GM12878 (cell line): ENCODE results near the gene CDK7. TPM values are rescaled to one million over a fixed set of nuclear protein-coding genes. Genes with fewer than 3 reads are reported as not detected.

Experiments
- ATAC-seq: fragments of 200-7000 bp; cut with Tn5 transposase; 3 replicates; pipeline ENCODE4 v1.9.1; 2020; ENCODE audit warnings: mild to moderate bottlenecking, moderate library complexity
- BruUV-seq: library from RNA; stranded (reverse); fragments of 400-500 nt; replicated peaks from 2 replicates; lab custom pipeline; 2021; lab: Mats Ljungman, UMichigan
- CTCF ChIA-PET: fragments of 300-600 bp; sonication (Branson Sonifier 250); formaldehyde crosslinking; extraction: SDS; loops from one replicate; lab custom pipeline; 2021; ENCODE audit warnings: inconsistent platforms; lab: Yijun Ruan, JAX
- POLR2A ChIA-PET: fragments of 350-600 bp; formaldehyde crosslinking; extraction: SDS; loops from one replicate; lab custom pipeline; 2021; ENCODE audit warnings: inconsistent platforms; lab: Charles Lee
- RAD21 ChIA-PET: fragments of 300-600 bp; sonication (Branson Sonifier 250); formaldehyde crosslinking; loops from one replicate; lab custom pipeline; 2023; ENCODE audit warnings: antibody characterized with exemption; ENCODE audit not compliant: unreplicated experiment; lab: Charles Lee
- SMC1A ChIA-PET: fragments of 300-600 bp; sonication (Branson Sonifier 250); formaldehyde crosslinking; loops from one replicate; lab custom pipeline; 2023; ENCODE audit not compliant: unreplicated experiment, uncharacterized antibody; lab: Charles Lee
- DNase-seq: peaks from one replicate; pipeline ENCODE4 v3.0.0-alpha.2; 2011; ENCODE audit warnings: low read depth, low spot score
- FAIRE-seq: peaks from 3 replicates; lab custom pipeline; 2011; peaks lifted over from hg19 to GRCh38; lab: Jason Lieb, UNC
- H2AFZ ChIP-seq: 2 replicates; pipeline ENCODE4 v1.6.0; 2011; ENCODE audit warnings: low read depth, low read length, control low read depth; ENCODE audit not compliant: control insufficient read depth
- H3K27ac ChIP-seq: 2 replicates; pipeline ENCODE4 v1.5.1; 2011; ENCODE audit warnings: control low read depth; ENCODE audit not compliant: control insufficient read depth, insufficient read depth
- H3K27me3 ChIP-seq, 2 experiments: replicated peaks in 1 of 2; 2 replicates each; pipeline versions ENCODE4 v1.6.0 to v1.6.1; 2011; ENCODE audit warnings: low read length in 1 of 2; ENCODE audit not compliant: control insufficient read depth in 2 of 2, insufficient read depth in 2 of 2
- H3K36me3 ChIP-seq, 2 experiments: 2 replicates each; pipeline ENCODE4 v1.5.1; 2011; ENCODE audit warnings: low read length in 1 of 2; ENCODE audit not compliant: control insufficient read depth in 2 of 2, insufficient read depth in 2 of 2
- H3K4me1 ChIP-seq: 2 replicates; pipeline ENCODE4 v1.6.1; 2011; ENCODE audit warnings: mild to moderate bottlenecking, low read length, moderate library complexity, mixed read lengths; ENCODE audit not compliant: control insufficient read depth, insufficient read depth
- H3K4me2 ChIP-seq: 2 replicates; pipeline ENCODE4 v1.6.0; 2011; ENCODE audit warnings: control low read depth; ENCODE audit not compliant: control insufficient read depth, insufficient read depth
- H3K4me3 ChIP-seq: fragments of 200-600 bp; sonication (generic); 2 replicates; pipeline ENCODE4 v1.5.1; 2016
- H3K79me2 ChIP-seq: 2 replicates; pipeline ENCODE4 v1.6.0; 2011; ENCODE audit warnings: low read length; ENCODE audit not compliant: control insufficient read depth, insufficient read depth
- H3K9ac ChIP-seq: 2 replicates; pipeline ENCODE4 v1.8.0; 2011; ENCODE audit warnings: low read length, control low read depth, mixed read lengths; ENCODE audit not compliant: control insufficient read depth, insufficient read depth
- H3K9me3 ChIP-seq: replicated peaks from 3 replicates; pipeline ENCODE4 v1.5.1; 2011; ENCODE audit warnings: mild to moderate bottlenecking, low read length; ENCODE audit not compliant: control insufficient read depth, insufficient read depth
- H4K20me1 ChIP-seq: 2 replicates; pipeline ENCODE4 v1.6.0; 2011; ENCODE audit not compliant: control insufficient read depth, insufficient read depth
- ATF7 ChIP-seq: fragments of 450-650 bp; IDR thresholded peaks from 2 replicates; pipeline ENCODE4 v1.6.1; 2016; ENCODE audit warnings: low read depth, mild to moderate bottlenecking
- CHD2 ChIP-seq: IDR thresholded peaks from 2 replicates; pipeline ENCODE4 v1.6.1; 2011; ENCODE audit warnings: low read depth, low read length, improper control_type of control experiment, borderline replicate concordance
- CHD4 ChIP-seq: fragments of 200-600 bp; sonication (generic); IDR thresholded peaks from 2 replicates; pipeline ENCODE4 v1.6.1; 2016; ENCODE audit warnings: mild to moderate bottlenecking
- E2F8 ChIP-seq: fragments of 450-650 bp; IDR thresholded peaks from 2 replicates; pipeline ENCODE4 v1.6.1; 2018; ENCODE audit warnings: mild to moderate bottlenecking, low read depth, moderate library complexity; ENCODE audit not compliant: partially characterized antibody
- IRF4 ChIP-seq: IDR thresholded peaks from 2 replicates; pipeline ENCODE4 v1.6.1; 2011; ENCODE audit warnings: low read depth, low read length
- LARP7 ChIP-seq: fragments of 450-650 bp; IDR thresholded peaks from 2 replicates; pipeline ENCODE4 v1.6.1; 2017; ENCODE audit warnings: mild to moderate bottlenecking
- MEF2A ChIP-seq: IDR thresholded peaks from 2 replicates; pipeline ENCODE4 v1.6.1; 2011; ENCODE audit warnings: low read depth, mild to moderate bottlenecking, low read length, moderate library complexity; ENCODE audit not compliant: insufficient read depth
- MEF2B ChIP-seq: fragments of 450-650 bp; IDR thresholded peaks from 2 replicates; pipeline ENCODE4 v1.6.1; 2018; ENCODE audit warnings: mild to moderate bottlenecking, moderate library complexity; ENCODE audit not compliant: partially characterized antibody, poor library complexity, severe bottlenecking
- MTA3 ChIP-seq: IDR thresholded peaks from 2 replicates; pipeline ENCODE4 v1.6.1; 2012; ENCODE audit warnings: low read length, inconsistent platforms, borderline replicate concordance
- NFIC ChIP-seq: IDR thresholded peaks from 2 replicates; pipeline ENCODE4 v1.6.1; 2012; ENCODE audit warnings: low read depth, mild to moderate bottlenecking, inconsistent platforms, low read length, moderate library complexity
- STAT3 ChIP-seq: IDR thresholded peaks from 2 replicates; pipeline ENCODE4 v1.6.1; 2011; ENCODE audit warnings: low read depth, low read length, improper control_type of control experiment
- SUPT20H ChIP-seq: IDR thresholded peaks from 2 replicates; pipeline ENCODE4 v1.6.1; 2011; ENCODE audit warnings: low read depth, mild to moderate bottlenecking, low read length, moderate library complexity, borderline replicate concordance; ENCODE audit not compliant: control insufficient read depth
- USF1 ChIP-seq: IDR thresholded peaks from 2 replicates; pipeline ENCODE4 v1.6.1; 2011; ENCODE audit warnings: borderline replicate concordance, low read depth, mild to moderate bottlenecking, moderate library complexity, mixed read lengths, low read length; ENCODE audit not compliant: insufficient read depth; ENCODE audit errors: extremely low read length
- WGBS: methylation state at CpG from one replicate; pipeline ENCODE4 v1.1.6; 2016; ENCODE audit warnings: low lambda C conversion rate; ENCODE audit not compliant: insufficient replicate concordance, insufficient coverage; ENCODE audit errors: missing lambda C conversion rate; 5-methylcytosine and 5-hydroxymethylcytosine counted together
- in situ Hi-C: fragments of 300-500 bp; cut with MboI; formaldehyde crosslinking; loops from 9 replicates; pipeline ENCODE4 v1.14.3; 2018; ENCODE audit warnings: mixed read lengths
- intact Hi-C: fragments of 100-400 bp; cut with micrococcal nuclease; formaldehyde crosslinking; loops from one replicate; pipeline ENCODE4 v1.14.2; 2022; ENCODE audit not compliant: unreplicated experiment
- polyA plus RNA-seq, 11 experiments: library from polyadenylated mRNA; depleted of rRNA in 4 of 11; unstranded in 6 of 11; stranded (reverse) in 5 of 11; fragments of >200 nt; fragmentation: Nextera tagmentation in 4 of 11; fragmentation: Illumina TruSeq in 1 of 11; extraction: Ambion mirVana in 4 of 11; extraction: Trizol in 1 of 11; gene quantifications; 1 replicate in 1 of 11; 2 replicates in 10 of 11; pipeline versions ENCODE4 v1.2.1 to v1.2.3, GENCODE V29; 2011 to 2016; ENCODE audit warnings: inconsistent platforms in 2 of 11, missing spikeins in 2 of 11, low read depth in 1 of 11
- total RNA-seq, 4 experiments: library from RNA; depleted of rRNA in 3 of 4; stranded (reverse); fragments of >200 nt in 3 of 4; fragmentation: Illumina TruSeq in 1 of 4; extraction: Trizol in 1 of 4; gene quantifications; 2 replicates each; pipeline versions ENCODE4 v1.2.1 to v1.2.3, GENCODE V29; 2013 to 2021
- TF ChIP-seq, protein P1 (sequence below): fragments of 150-350 bp; IDR thresholded peaks from 2 replicates; pipeline ENCODE4 v1.6.1; 2014; ENCODE audit warnings: mild to moderate bottlenecking, low read depth, low read length
- TF ChIP-seq, protein P2 (sequence below): fragments of 450-650 bp; IDR thresholded peaks from 2 replicates; pipeline ENCODE4 v1.6.1; 2016; ENCODE audit warnings: mild to moderate bottlenecking

CDK7 gene
- total and polyA plus RNA-seq, 10 of the 15 experiments (the other 5 are each of a cell fraction or from before 2014, with no cell fraction given): 26.0 to 93.9 (median 43.0) TPM

DNA sequence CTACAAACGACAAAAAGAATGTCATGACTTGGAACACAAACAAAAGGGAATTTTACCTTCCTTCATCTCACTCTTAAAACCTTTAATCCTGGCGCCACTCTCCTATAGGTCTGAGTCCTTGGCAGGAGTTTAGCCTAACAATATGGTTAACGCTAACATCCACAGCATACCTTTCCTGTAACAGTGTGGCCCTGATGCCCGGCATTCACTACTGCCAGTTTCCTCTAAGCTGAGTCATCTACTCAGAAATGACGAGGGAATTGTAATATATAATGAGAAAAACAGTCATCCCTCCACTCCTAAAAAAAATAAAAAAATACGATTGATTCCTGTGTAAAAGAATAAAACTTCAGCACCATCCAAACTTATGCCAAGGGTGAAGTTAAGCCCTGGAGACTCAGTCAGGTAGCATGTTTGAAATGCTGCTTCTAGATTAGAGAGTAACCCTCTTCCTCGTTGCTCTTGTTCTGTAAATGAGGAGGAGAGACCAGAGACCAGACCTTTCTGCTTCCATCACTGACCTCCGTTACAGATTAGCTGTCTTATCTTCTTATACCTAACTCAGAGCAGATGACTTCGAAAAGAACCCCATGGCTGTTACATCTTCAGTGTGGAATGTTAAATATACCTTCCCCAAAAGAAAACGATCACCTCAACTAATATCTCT lies 60.5 kb downstream of the CDK7 start:
- peaks cover 0 to 3% of the 10 kb centered on the region in 2 experiments; a peak in 1 of 4 replicates for H3K36me3 ChIP-seq
- no peaks in the 10 kb centered on the region for H3K4me1 ChIP-seq
- intact Hi-C loops (no loop called here), in situ Hi-C loops (no loop called here)
- no peak for ATAC-seq
- H3K9me3 ChIP-seq: no peaks in the 10 kb centered on the region
- no peak overlapping the region for H2AFZ ChIP-seq
- BruUV-seq: no TSS peak
- no peak for DNase-seq
- no peaks in the 10 kb centered on the region for H3K27me3 ChIP-seq
- POLR2A ChIA-PET: no interaction called here
- RAD21 ChIA-PET: no interaction called here
- no peak overlapping the region for H3K9ac ChIP-seq
- WGBS: 38% methylated on average over 10 of the region's 10 CpGs
- no peak overlapping the region for H3K4me2 ChIP-seq
- no peak overlapping the region for H3K4me3 ChIP-seq
- no peak for FAIRE-seq
- H3K79me2 ChIP-seq: no peaks in the 10 kb centered on the region
- no peaks in the 10 kb centered on the region for H4K20me1 ChIP-seq
- no peak overlapping the region for H3K27ac ChIP-seq
- CTCF ChIA-PET: no interaction called here
- SMC1A ChIA-PET: no interaction called here
- TF ChIP-seq NFIC: no peak
- no peak for TF ChIP-seq MEF2B
- no peak for TF ChIP-seq LARP7
- TF ChIP-seq MEF2A: no peak
- TF ChIP-seq, protein P1, sequence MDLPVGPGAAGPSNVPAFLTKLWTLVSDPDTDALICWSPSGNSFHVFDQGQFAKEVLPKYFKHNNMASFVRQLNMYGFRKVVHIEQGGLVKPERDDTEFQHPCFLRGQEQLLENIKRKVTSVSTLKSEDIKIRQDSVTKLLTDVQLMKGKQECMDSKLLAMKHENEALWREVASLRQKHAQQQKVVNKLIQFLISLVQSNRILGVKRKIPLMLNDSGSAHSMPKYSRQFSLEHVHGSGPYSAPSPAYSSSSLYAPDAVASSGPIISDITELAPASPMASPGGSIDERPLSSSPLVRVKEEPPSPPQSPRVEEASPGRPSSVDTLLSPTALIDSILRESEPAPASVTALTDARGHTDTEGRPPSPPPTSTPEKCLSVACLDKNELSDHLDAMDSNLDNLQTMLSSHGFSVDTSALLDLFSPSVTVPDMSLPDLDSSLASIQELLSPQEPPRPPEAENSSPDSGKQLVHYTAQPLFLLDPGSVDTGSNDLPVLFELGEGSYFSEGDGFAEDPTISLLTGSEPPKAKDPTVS: no peak
- no peak for TF ChIP-seq STAT3
- TF ChIP-seq USF1: no peak
- TF ChIP-seq, protein P2, sequence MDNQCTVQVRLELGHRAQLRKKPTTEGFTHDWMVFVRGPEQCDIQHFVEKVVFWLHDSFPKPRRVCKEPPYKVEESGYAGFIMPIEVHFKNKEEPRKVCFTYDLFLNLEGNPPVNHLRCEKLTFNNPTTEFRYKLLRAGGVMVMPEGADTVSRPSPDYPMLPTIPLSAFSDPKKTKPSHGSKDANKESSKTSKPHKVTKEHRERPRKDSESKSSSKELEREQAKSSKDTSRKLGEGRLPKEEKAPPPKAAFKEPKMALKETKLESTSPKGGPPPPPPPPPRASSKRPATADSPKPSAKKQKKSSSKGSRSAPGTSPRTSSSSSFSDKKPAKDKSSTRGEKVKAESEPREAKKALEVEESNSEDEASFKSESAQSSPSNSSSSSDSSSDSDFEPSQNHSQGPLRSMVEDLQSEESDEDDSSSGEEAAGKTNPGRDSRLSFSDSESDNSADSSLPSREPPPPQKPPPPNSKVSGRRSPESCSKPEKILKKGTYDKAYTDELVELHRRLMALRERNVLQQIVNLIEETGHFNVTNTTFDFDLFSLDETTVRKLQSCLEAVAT: no peak
- no peak for TF ChIP-seq SUPT20H
- no peak for TF ChIP-seq CHD2
- TF ChIP-seq IRF4: no peak
- TF ChIP-seq ATF7: no peak
- no peak for TF ChIP-seq CHD4
- no peak for TF ChIP-seq MTA3
- TF ChIP-seq E2F8: no peak
